Activated T-cell treated with anti-CD3 and anti-CD28 coated beads for 1 hour (primary cell): ENCODE data around the gene GPNMB.
A peak's percentile ranks its signal among the peaks of the same experiment; 100 is the strongest.

Experiments
- DNase-seq: peaks from one replicate; pipeline ENCODE4 v3.0.0-alpha.2; 2020; ENCODE audit warnings: low read depth

The GPNMB gene

DNA sequence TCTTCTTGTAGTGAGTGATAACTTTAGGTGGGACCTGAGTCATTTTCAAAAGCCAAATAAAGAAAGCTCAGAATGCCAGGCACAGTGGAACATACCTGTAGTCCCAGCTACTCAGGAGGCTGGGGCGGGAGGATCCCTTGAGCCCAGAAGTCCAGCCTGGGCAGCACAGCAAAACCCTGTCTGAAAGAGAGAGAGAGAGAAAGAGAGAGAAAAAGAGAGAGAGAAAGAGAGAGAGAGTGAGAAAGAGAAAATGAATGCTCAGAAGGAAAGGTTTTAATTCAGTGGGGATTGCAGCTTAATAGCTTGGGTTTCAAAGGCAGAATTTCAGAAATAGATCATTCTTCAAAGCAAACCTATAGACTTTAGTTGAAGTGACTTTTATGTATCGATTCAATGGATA lies 25.7 kb downstream of the GPNMB start:
- DNase-seq: no peak

DNA sequence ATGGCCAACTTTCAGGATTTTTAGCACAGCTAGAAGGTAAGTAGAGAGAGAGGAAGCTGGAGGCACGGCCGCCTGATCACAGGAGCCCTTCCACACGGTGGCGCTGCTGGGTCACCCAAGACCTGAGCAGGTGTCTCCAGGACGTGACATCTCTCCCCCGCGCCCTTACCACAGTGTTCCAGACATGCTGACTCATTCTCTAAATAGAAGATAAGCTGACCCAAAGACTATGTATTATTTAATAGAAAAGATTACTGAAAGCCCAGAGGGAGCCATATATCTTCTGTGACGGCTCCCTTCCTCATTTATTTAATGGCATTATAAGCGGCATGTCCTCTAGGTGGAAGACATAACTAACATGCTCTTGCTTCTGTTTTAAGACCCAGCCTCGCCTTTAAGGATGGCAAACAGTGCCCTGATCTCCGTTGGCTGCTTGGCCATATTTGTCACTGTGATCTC lies 26.6 kb downstream of the GPNMB start:
- DNase-seq: peak; percentile 93

DNA sequence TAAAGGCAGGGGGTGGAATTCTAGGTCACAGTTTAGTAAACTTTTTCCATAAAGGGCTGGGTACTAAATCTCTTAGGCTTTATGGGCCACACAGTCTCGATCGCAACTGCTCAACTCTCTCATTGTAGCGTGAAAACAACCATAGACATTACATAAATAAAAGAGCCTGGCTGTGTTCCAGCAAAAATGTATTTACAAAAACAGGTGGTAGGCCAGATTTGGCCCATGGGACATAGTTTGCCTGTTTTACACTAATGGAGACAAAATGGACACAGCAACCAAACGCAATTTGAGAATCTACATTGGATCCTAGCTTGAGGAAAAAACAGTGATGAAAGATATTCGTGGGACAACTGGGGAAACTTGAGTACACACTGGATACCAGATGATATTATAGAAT lies 29.3 kb downstream of the GPNMB start:
- no peak for DNase-seq

DNA sequence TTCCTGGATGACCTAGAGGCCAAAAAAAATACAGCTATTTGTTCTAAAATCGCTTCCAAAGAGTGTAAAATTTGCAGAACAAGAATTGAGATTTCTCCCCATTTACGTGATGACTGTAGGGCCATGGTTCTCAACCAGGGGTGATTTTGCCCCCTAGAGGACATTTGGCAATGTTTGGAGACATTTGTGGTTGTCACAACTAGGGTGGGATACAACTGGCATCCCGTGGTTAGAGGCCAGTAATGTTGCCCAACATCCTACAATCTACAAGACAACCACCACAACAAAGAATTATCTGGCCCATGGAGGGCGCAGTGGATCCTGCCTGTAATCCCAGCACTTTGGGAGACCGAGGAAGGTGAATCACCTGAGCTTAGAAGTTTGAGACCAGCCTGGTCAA lies 29.8 kb downstream of the GPNMB start:
- DNase-seq: no peak

DNA sequence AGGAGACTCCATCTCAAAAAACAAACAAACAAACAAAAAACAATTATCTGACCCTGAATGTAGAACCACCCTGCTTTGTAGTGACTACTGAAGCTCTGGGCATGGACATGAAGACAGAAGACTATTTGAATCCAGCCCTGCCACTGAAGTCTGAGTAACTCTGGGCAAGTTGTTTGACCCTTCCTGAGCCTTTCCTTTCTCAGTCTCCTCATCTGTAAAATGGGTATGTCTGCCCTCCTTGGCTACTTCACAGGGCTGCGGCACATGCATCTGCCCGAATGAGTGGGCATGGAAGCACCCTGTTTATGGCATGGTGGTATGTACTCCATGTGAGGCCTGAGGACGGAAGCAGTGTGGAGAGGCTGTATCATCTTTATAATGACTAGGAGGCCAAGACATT lies 30.4 kb downstream of the GPNMB start:
- no peak for DNase-seq

DNA sequence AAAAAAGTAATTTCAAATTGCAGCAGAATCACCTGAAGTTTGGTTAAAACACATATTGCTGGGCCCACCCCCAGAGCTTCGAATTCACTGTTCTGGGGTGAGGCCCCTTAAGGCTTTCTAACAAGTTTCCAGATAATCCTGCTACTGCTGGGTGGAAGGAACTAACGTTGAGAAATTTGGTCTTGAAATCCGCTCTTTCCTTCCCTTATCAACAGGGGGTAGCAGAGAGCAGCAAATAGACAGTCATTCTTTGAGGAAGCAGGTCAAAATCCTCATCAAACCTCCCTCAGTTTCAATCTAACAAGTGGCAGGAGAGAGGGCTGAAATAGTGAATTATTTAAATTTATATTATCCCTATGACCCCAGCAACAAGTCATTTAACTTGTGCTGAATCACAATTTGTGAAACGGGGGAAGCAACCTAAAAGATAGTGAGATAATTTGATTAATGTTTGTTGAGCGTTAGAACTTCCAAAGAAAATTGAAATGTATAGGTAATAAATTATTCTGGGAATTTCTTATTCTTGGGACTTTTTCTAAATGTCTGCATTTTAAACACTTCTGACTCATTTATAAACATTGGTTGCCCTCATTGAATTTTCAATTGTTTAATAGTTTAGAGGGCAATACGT lies 30.9 kb downstream of the GPNMB start:
- DNase-seq: no peak

DNA sequence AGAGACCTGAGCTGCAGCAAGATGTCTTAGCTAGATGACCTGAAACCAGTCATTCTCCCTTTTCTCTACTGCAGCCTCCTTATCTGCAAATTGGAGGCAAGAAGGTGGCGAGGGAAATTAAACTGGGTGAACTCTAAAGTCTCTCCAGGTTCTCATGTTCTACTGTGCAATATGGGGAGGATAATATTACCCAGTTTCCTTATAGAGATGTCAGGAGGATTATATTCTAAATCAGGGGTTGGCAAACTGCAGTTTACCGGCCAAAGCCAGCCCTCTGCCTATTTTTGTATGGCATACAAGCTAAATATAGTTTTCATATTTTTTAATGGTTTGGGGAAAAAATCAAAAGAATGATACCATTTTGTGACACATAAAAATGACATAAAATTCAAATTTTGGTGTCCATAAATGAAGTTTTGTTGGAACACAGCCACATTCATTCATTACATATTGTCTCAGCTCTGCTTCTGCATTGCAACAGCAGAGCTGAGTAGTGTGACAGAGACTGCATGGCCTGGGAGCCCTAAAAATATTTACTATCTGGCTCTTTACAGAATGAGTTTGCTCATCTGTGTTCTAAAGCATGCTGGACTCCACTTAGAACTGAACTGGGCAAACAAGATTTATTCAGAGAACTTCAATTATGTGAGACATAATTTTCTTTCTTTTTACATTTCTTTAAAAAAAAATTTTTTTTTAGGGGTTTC lies 33.4 kb downstream of the GPNMB start:
- DNase-seq: no peak

DNA sequence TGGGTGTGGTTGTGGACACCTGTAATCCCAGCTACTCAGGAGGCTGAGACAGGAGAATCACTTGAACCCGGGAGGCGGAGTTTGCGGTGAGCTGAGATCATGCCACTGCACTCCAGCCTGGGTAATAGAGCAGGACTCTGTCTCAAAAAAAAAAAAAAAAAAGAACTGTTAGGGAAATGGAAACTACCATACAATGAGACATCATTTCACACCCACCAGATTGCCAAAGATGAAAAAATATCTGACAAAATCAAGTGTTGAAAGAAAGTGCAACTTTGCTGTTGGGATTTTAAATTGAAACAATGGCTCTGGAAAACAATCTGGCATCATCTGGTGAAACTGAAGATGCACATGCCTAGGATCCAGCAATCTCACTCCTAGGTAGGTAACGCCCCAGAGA lies 36.5 kb downstream of the GPNMB start:
- DNase-seq: no peak

DNA sequence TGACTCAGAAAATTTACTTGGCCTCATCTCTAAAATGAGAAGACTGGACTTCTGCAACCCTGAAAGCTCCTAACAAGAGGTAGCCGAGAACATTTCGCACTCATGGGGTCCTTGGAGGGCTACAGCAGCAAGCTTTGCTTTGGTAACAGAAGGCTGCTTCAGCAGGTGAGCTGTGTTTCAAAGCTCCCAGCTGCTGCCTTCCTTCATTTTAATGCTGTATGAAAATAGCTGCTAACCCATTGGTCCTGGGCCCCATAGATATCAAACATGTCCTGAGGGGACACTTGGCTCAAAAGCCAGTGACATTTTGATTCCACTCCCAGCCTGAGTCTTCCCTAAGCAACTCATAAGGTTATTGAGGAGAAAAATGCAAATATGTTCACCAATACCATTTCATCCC lies 38.3 kb downstream of the GPNMB start:
- DNase-seq: no peak

DNA sequence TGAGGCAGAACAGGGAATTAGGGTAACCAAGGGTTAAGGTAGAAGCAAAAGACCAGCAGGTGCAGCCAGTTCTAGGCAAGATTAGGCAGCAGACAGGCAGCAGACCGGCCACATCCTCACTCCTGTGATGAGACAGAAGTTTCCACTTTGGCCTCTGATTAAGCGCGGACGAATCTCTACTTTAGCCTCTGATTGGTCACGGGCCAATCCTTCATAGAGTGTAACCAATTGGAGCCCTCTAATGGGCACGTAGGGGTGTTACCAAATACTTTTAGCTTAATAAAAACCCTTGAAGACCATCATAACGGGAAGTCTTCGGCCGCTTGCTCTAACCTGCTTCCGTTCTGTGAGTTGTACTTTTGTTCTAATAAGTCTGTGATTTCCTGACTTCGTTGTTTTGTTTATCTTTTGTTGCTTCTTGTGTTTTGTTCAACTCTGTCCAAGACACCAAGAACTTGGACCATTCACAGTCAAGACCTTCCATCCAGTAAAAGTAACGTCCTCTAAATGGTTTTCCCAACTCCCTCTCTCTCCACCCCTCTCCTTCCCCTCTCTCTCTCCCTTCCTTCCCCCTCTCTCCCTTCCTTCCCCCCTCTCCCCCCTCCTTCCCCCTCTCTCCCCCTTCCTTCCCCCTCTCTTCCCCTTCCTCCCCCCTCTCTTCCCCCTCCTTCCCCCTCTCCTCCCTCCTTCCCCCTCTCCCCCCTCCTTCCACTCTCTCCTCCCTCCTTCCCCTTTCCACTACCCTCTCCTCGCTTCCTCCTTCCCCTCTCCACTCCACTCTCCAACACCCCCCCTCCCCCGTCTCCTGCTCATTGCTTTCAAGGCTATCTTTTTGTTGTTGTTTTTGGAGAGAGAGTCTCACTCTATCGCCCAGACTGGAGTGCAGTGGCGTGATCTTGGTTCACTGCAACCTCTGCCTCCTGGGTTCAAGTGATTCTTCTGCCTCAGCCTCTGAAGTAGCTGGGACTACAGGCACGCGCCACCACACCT lies 39.4 kb downstream of the GPNMB start:
- DNase-seq: no peak

DNA sequence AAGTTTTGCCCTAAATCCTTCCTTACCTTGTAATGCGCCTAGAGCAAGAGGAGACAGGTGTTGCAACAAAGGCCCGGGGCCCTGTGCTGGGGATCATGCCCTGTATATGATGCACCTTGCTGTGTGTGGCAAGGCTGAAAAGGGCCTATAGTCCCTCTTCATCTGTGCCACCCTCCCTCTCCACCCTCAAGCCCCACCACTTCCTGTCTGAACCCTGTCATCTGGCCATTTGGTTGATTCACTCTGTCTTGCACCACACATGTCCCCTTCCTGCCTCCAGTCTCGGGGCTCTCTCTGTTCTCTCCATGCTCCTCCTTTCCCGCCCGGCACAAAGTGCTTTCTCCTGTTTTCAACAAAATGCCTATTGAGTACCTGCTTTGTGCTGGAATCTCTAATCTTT lies 41.0 kb downstream of the GPNMB start:
- DNase-seq: no peak

DNA sequence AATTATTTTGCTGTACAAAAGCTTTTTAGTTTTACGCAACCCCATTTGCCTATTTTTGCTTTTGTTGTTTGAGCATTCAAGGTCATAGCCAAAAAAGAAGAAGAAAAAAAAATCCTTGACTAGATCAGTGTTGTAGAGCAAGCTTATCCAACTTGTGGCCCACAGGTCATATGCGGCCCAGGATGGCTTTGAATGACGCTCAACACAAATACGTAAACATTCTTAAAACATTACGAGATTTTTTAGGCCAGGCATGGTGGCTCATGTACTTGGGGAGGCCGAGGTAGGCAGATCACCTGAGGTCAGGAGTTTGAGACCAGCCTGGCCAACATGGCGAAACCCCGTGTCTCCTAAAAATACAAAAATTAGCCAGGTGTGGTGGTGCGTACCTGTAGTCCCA lies 44.4 kb downstream of the GPNMB start:
- no peak for DNase-seq

DNA sequence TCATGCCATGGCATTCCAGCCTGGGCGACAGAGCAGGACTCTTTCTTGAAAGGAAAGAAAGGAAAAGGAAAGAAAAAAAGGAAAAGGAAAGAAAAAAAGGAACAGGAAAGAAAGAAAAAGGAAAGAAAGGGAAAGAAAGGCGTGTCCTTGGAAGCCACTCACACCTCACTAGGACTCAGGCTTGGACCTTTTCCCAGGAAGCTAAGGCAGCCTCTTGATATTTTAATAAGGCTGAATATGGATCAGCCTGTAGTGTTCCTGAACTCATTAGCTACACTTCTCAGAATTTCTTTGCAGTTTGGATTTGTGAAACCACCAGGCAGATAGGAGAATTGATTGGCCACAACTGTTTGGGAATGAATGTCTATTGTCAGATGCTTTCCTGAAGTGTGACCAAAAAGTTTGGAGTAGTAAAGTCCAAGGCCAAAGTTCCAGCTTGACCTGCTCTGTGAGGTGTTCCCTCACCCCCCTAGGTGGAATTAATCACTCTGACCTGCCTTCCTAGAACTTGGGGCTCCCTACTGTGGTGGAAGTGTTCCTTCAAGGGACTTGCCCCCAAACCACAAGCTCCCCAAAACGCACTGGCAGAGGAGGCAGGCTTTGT lies 45.5 kb downstream of the GPNMB start:
- DNase-seq: no peak

DNA sequence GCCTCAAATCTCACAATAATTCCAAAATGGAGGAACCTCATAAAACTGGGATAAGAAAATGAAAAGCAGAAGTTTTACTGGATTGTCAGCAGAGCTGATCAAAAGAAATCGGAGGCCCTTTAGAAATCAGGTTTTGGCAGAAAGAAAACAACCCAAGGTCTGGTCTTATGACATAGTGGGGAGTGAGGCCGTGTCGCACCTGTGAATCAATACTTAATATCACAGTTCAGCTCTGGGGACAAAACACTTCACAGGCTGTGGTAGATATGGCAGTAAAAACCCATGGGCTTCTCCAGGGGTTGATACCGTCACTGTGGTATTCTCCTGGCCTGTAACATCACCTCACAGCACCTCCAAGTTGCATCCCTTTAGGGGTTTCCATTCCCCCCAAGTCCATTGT lies 46.0 kb downstream of the GPNMB start:
- DNase-seq: no peak

DNA sequence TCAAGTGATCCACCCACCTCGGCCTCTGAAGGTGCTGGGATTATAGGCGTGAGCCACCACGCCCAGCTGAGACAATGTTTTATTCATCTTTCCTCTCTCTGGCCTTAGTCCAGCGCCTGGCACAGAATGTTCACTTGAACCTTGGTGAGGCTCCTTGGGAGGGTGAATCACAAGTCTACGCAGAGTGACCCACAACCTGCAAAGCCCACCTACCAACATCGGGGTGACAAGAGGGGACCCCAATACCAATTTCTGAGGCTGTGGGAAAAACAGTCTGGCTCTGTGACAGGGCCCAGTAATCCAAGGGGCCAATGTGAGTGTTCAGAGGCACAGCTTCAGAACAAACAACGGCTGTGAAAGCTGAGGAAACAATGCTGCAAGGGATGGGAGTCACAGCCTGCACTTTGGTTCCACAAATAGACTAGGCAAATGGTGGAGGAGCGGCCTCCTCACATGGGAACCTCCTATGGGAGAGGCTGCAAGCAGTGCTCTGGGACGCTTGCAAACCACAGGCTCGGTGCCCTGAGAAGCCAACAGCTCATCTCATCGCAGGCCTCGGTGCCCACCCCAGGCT lies 47.0 kb downstream of the GPNMB start:
- DNase-seq: no peak

DNA sequence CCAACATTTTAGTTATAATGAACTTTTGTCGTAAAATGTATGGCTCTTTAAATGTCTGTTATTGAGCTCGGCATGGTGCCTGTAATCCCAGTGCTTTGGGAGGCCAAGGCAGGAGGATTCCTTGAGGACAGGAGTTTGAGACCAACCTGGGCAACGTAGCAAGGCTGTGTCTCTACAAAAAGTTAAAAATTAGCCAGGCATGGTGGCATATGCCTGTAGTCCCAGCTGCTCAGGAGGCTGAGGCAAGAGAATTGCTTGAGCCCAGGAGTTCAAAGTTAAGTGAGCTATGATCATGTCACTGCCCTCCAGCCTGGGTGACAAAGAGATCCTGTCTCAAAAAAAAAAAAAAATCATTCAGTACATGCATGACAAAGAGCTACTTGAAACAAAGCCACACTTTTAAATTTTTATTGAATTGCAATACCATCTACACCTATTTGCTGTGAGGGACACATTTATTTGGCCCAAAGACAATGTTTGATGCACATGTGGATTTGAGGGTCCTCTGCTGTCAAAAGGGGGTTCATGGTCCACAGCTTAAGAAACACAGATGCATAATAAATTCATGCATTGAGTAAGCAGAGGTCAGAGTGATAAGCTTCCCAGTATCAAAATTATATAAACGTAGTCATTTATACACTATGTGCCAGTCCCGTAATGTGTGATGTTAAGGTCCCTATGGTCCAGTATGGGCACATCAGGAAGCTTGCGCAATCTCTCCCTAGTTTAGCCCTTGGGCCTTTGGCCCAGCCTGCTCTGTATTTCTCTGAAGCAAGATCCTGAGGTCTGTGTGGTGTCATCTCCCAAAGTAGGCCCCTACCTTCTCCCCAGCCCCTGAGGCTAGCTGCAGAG lies 48.2 kb downstream of the GPNMB start:
- DNase-seq: no peak

DNA sequence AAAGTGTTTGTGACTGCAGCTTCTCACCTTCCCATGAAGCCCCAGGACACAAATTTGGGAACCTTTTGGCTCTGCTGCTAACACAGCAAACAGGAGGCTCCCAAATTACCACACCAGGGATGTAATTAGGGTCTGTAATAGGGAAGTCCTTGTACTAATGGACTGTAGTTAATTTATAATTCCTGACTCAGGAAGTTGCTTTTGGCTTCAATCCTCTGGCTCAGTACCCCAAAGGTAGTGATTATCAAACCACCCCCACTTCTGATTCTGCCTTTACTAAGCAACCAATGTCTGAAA lies 48.8 kb downstream of the GPNMB start:
- no peak for DNase-seq

DNA sequence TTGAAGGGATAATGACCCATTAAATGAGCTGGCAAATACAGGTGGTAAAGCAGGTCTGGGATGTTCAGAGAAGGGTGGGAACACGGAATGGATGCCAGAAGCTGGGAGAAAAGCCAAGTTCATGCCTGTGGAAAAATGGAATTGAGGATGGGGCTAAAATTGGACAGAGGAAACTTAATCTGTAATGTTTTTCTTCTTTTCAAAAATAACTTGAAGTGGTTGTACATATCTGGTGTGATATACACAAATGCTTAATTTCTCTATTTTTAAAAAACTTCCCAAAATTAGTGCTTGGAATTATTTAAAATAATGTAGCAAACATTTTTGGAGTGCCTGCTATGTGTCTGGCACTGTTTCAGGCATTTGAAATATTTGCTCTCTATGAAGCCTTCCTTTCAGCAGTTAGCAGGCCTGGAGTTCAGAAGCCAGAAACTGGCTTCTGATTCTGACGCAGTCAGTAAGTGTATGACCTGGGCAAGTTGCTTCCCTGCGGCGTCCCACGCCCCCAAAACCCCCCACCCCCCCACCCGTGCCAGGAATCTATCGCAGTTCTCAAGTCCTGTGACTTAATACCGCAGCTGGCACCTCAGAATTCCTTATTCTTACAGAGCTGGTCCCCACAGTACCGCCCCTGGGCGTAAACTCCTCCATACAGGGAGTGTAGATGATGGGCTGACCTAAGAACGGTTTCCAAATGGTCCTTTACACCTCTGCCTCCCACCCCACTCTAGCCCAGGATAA lies 51.7 kb downstream of the GPNMB start:
- DNase-seq: no peak

DNA sequence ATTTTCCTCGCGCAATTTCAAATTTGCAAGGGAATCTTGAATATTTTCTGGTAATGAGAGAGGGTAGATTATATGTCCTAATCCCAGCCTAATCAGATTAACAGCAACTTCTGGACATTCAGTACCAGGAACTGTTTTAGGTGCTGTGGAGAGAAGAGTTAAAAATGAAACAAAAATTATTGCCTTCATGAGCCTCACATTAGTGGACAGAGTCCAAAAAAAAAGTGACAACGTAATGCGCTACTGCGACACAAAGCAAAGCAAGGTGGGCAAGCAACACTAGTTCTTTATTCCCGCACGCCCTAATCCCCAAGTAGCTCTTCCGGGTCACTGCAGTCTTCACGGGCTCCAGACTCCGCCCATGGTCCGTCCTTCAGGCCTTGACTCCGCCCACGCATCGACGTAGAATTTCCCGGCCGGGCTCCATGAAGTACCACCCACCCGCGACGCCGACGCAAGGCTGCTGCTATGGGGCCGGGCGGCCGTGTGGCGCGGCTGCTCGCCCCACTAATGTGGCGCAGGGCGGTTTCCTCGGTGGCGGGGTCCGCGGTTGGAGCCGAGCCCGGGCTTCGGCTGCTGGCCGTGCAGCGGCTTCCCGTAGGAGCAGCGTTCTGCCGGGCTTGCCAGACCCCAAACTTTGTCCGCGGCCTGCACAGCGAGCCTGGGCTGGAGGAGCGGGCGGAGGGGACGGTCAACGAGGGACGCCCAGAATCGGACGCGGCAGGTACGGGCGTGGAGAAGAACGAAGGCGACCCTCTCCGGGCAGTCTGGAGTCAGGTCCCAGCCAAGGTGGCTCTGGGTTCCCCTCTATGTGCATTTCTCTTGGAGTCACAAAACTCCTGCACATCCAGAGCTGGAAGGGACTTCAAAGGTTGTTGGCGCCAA lies 52.6 kb downstream of the GPNMB start, which contains the start of gene MALSU1:
Gene MALSU1 (plus strand): TSS at position 455 of the 885 bp plus-strand sequence. CDS start 14 bp downstream, at position 469.
- peak; percentile 96 for DNase-seq
